GM21515 (cell line): ENCODE measurements around the gene KIAA1210.
"Not testable (repeated sequence)": the region's sequence is repeated elsewhere in the genome, so short reads cannot be mapped to it uniquely, and the experiment has no call there.

Experiments used
- ATAC-seq: cut with Tn5 transposase; IDR thresholded peaks from one replicate; pipeline ENCODE4 v1.9.1; 2021; ENCODE audit not compliant: unreplicated experiment

The KIAA1210 gene

DNA sequence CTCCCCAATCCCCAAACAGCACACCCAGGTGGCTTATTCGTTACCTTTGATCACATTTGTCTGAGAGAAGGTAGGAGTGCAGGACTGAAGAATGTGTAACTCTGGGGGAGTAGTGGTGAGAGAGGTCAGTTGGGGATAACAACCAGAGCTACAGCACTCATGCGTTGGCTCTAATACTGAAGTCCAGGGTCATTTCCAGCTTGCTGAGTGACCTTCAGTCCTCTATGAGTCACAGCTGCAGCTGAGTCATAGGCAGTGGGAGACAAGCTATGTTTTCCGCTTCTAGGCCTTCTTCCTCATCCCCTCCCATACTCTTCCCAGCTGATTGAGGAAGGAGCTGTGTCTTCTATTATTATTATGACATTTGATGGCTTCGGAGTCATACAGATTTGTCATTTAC is 86.4 kb downstream of the KIAA1210 start:
- no peak for ATAC-seq

DNA sequence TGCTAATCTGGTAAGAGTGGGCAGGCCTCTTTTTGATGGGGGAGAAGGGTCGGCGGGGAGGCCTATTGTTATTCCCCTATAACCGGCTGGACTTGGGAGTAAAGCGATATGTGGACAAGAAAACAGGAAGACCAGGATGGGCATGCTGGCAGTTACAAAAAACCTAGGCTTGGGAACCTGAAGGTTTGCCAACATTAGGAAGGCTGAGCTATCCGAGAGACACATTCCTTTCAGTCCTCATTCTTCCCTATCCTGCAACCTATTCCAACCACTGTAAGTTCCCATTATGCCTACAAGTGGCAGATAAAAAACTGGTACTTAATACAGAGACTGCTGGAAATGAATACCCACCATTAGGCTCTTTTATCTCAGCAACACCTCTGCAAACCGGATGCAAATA is 87.2 kb downstream of the KIAA1210 start:
- ATAC-seq = no peak

DNA sequence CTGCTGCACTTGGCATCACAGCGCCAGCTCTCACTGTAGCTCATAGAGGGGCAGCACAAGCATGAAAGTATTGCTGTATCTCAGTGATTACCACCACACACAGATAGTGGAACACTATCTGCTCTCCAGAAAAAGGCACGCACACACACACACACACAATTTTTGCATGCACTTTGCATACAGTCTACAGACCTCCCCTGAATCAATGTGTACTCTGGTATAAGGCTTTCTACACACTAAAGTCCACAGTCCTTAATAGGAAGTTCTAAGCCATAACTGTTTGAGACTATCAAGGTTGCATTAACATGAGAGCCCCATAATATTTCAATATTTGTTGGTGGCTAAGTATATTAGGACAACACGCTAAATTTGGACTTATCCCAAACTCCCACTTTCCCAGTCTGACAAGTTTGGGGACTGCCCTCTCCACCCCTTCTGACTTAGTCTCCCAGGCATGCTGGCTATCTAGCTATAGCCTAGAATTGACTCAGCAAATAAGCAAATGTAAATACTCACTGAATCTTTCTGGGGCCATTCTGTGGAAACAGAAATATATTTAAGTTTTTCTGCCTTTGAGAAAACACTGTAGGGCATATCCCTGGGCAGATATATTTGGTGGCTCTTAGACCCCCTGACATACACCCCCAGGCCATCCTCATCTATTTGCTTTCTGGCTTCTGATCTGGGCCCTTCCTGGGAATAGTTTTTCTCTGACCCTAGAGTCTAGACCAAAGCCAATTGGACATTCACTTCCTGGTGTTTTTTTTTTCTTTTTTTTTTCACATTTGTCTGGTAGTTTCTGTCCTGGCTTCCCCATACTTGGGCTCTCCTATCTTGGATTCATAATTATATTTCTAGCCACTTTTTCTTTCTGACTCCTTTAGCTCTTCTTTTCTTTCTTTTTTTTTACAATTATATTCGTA is 91.2 kb downstream of the KIAA1210 start:
- no peak for ATAC-seq

DNA sequence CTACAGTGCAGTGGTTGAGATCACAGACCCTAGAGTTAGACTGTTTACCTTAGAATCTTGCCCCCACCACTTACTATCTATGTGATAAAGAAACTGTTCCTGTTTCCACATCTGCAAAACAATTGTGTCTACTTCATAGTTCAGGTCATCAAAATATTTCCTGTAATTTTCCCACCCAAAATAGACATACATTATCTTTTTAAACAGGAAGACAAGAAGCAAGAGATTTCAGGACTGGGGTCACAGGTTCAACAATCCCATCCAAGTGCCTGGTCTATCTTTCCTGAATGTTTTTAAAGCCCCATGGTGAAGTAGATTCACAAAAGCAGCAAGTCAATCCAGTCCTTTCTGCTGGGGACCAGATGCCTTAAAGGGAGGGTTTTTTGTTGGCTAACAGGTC is 96.6 kb downstream of the KIAA1210 start:
- ATAC-seq = no peak

DNA sequence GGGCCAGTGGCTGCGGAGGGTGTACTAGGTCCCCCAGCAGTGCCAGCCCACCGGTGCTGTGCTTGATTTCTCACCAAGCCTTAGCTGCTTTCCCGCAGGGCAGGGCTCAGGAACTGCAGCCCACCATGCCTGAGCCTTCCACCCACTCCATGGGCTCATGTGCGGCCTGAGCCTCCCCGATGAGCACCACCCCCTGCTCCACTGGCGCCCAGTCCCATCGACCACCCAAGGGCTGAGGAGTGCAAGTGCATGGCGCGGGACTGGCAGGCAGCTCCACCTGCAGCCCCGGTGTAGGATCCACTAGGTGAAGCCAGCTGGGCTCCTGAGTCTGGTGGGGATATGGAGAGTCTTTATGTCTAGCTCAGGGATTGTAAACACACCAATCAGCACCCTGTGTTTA is 98.0 kb downstream of the KIAA1210 start:
- ATAC-seq = not testable (repeated sequence)

DNA sequence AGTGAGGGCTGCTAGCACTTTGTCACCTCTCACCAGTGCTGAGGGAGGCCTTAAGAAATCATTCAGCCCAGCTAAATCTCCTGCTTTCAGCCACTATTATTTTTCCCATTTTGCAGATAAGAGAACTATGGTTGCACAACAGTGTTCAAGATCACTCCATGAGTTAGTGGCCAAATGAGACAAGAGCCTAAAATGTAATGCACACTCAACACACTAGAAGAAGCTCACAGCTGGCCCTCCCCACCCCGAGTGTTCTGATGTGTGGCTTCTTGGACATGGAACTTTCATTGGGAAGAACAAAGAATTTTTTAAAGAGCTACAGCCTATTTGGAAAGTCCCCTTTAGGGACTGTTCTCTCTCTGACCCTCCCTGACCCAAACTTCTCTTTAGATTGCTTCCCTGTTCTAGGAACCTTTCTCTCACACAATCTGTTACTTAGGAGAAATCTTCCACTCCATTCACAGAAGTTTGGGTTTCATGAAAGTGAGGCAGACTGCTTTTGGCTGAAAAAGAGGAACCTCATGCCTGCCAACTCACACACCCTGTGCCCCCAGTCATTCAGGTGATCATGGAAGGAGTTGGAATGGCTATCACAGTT is 98.8 kb downstream of the KIAA1210 start:
- ATAC-seq = no peak
